GM23338 (cell line): ENCODE measurements around the gene CTXN1. TPM values are rescaled to one million over a fixed set of nuclear protein-coding genes. Genes with fewer than 3 reads are reported as not detected.

Experiments
- ATAC-seq: fragments of 200-7000 bp; cut with Tn5 transposase; 3 replicates; pipeline ENCODE4 v1.9.1; 2020
- DNase-seq: peaks from one replicate; pipeline ENCODE4 v3.0.0-alpha.2; 2015; ENCODE audit warnings: low spot score
- H2AFZ ChIP-seq: fragments of 200-600 bp; sonication (generic); 2 replicates; pipeline ENCODE4 v1.8.0; 2016; ENCODE audit warnings: antibody characterized with exemption, mild to moderate bottlenecking, moderate library complexity
- H3F3A ChIP-seq: fragments of 200-600 bp; sonication (generic); replicated peaks from 2 replicates; pipeline ENCODE4 v1.8.0; 2017; ENCODE audit warnings: antibody characterized with exemption, mixed run types, low read depth
- H3K27ac ChIP-seq: fragments of 200-600 bp; sonication (generic); 2 replicates; pipeline ENCODE4 v1.6.1; 2016; ENCODE audit warnings: low read depth
- H3K27me3 ChIP-seq: fragments of 200-600 bp; sonication (generic); 2 replicates; pipeline ENCODE4 v1.8.0; 2016; ENCODE audit warnings: mild to moderate bottlenecking, mixed run types, moderate library complexity; ENCODE audit not compliant: insufficient read depth
- H3K36me3 ChIP-seq: fragments of 200-600 bp; sonication (generic); 2 replicates; pipeline ENCODE4 v1.8.0; 2016; ENCODE audit warnings: mild to moderate bottlenecking; ENCODE audit not compliant: insufficient read depth
- H3K4me1 ChIP-seq: fragments of 200-600 bp; sonication (generic); 2 replicates; pipeline ENCODE4 v1.8.0; 2016; ENCODE audit warnings: mild to moderate bottlenecking, moderate library complexity; ENCODE audit not compliant: insufficient read depth
- H3K4me2 ChIP-seq: fragments of 200-600 bp; sonication (generic); 2 replicates; pipeline ENCODE4 v1.7.1; 2017; ENCODE audit warnings: mixed run types
- H3K4me3 ChIP-seq: fragments of 200-600 bp; sonication (generic); 2 replicates; pipeline ENCODE4 v1.6.1; 2016; ENCODE audit warnings: mixed run types
- H3K79me2 ChIP-seq: fragments of 200-600 bp; sonication (generic); replicated peaks from 2 replicates; pipeline ENCODE4 v1.8.0; 2017; ENCODE audit warnings: mild to moderate bottlenecking; ENCODE audit not compliant: insufficient read depth
- H3K9me2 ChIP-seq: fragments of 200-600 bp; sonication (generic); 2 replicates; pipeline ENCODE4 v1.8.0; 2017; ENCODE audit not compliant: insufficient read depth
- H4K20me1 ChIP-seq: fragments of 200-600 bp; sonication (generic); replicated peaks from 2 replicates; pipeline ENCODE4 v1.8.0; 2017; ENCODE audit warnings: mild to moderate bottlenecking; ENCODE audit not compliant: insufficient read depth
- H3K27ac Mint-ChIP-seq: 2 replicates; pipeline ENCODE4 v1.8.0; 2020; ENCODE audit warnings: inconsistent platforms, mild to moderate bottlenecking, moderate library complexity, mixed read lengths
- H3K27me3 Mint-ChIP-seq: 3 replicates; pipeline ENCODE4 v1.8.0; 2022; ENCODE audit warnings: low read depth, mild to moderate bottlenecking, moderate library complexity, mixed read lengths, inconsistent platforms; ENCODE audit not compliant: insufficient read depth, poor library complexity
- H3K36me3 Mint-ChIP-seq: 3 replicates; pipeline ENCODE4 v1.8.0; 2021; ENCODE audit warnings: low read depth, mild to moderate bottlenecking, inconsistent platforms, moderate library complexity, mixed read lengths
- H3K4me1 Mint-ChIP-seq: 3 replicates; pipeline ENCODE4 v1.8.0; 2020; ENCODE audit warnings: mild to moderate bottlenecking, inconsistent platforms, mixed read lengths
- H3K4me3 Mint-ChIP-seq: 3 replicates; pipeline ENCODE4 v1.8.0; 2021; ENCODE audit warnings: moderate library complexity, mild to moderate bottlenecking, inconsistent platforms, mixed read lengths
- H3K9me3 Mint-ChIP-seq: 3 replicates; pipeline ENCODE4 v1.8.0; 2020; ENCODE audit warnings: moderate library complexity, mild to moderate bottlenecking, inconsistent platforms, mixed read lengths
- CREB1 ChIP-seq: fragments of 250-450 bp; sonication (Bioruptor Pico); IDR thresholded peaks from 2 replicates; pipeline ENCODE4 v1.5.0; 2020; ENCODE audit warnings: low read depth, mild to moderate bottlenecking, moderate library complexity
- EZH2 ChIP-seq: fragments of 200-600 bp; sonication (generic); IDR thresholded peaks from one replicate; pipeline ENCODE4 v1.8.0; 2017; ENCODE audit warnings: antibody characterized with exemption, mild to moderate bottlenecking, low read depth; ENCODE audit not compliant: unreplicated experiment
- EZH2phosphoT487 ChIP-seq: fragments of 200-600 bp; sonication (generic); IDR thresholded peaks from one replicate; pipeline ENCODE4 v1.8.1; 2018; ENCODE audit warnings: antibody characterized with exemption; ENCODE audit not compliant: unreplicated experiment
- JUNB ChIP-seq: IDR thresholded peaks from one replicate; pipeline ENCODE4 v1.6.1; 2016; ENCODE audit warnings: antibody characterized with exemption; ENCODE audit not compliant: unreplicated experiment
- NANOG ChIP-seq: IDR thresholded peaks from 2 replicates; pipeline ENCODE4 v1.6.1; 2016; ENCODE audit warnings: antibody characterized with exemption, borderline replicate concordance
- POLR2AphosphoS5 ChIP-seq: IDR thresholded peaks from 2 replicates; pipeline ENCODE4 v1.6.1; 2016; ENCODE audit warnings: antibody characterized with exemption, low read depth
- STAT1 ChIP-seq: IDR thresholded peaks from one replicate; pipeline ENCODE4 v1.6.1; 2016; ENCODE audit warnings: antibody characterized with exemption; ENCODE audit not compliant: unreplicated experiment
- ZNF114 ChIP-seq: fragments of 250-450 bp; sonication (Bioruptor Pico); IDR thresholded peaks from 2 replicates; pipeline ENCODE4 v1.5.0; 2020; ENCODE audit warnings: mild to moderate bottlenecking, moderate library complexity
- ZNF331 ChIP-seq: fragments of 250-450 bp; sonication (Bioruptor Pico); IDR thresholded peaks from 2 replicates; pipeline ENCODE4 v1.5.0; 2020; ENCODE audit warnings: low read depth, mild to moderate bottlenecking, moderate library complexity
- polyA plus RNA-seq: library from polyadenylated mRNA; unstranded; fragments of >200 nt; fragmentation: Nextera tagmentation; extraction: Ambion mirVana; gene quantifications from 2 replicates; pipeline ENCODE4 v1.2.1, GENCODE V29; 2016
- total RNA-seq: library from RNA; depleted of rRNA; stranded (reverse); fragments of >200 nt; shearing (Covaris generic); gene quantifications from 2 replicates; pipeline ENCODE4 v1.2.3, GENCODE V29; 2014
- TF ChIP-seq, protein P1 (sequence below): IDR thresholded peaks from one replicate; pipeline ENCODE4 v1.6.1; 2018; ENCODE audit warnings: antibody characterized with exemption; ENCODE audit not compliant: unreplicated experiment
- TF ChIP-seq, protein P2 (sequence below): IDR thresholded peaks from 2 replicates; pipeline ENCODE4 v1.6.1; 2016; ENCODE audit warnings: antibody characterized with exemption
- TF ChIP-seq, protein P3 (sequence below): fragments of 250-450 bp; sonication (Bioruptor Pico); IDR thresholded peaks from 2 replicates; pipeline ENCODE4 v1.5.0; 2020; ENCODE audit warnings: mild to moderate bottlenecking, moderate library complexity
- TF ChIP-seq, protein P4 (sequence below), 2 experiments: fragments of 200-600 bp in 1 of 2; sonication (generic) in 1 of 2; conservative IDR thresholded peaks; 2 replicates each; pipeline versions ENCODE4 v1.5.1 to v1.6.1; 2016 to 2017; ENCODE audit warnings: antibody characterized with exemption in 2 of 2, low read depth in 2 of 2, mild to moderate bottlenecking in 2 of 2, moderate library complexity in 1 of 2

CTXN1 gene
- total and polyA plus RNA-seq, 2 experiments from 2014 or later = 22.5 to 52.4 TPM

GRCh38 chr19:7922836-7923195 lies 3.1 kb downstream of the CTXN1 start:
- Histone ChIP-seq H2AFZ (no peak overlapping the region), H3K4me3 (no peak overlapping the region), H3K9me2 (no peaks in the 10 kb centered on the region), H3K27ac (no peak overlapping the region), H4K20me1 (peaks cover 9% of the 10 kb centered on the region; the same call in 1 of the 2 replicates), H3K4me2 (no peak overlapping the region), H3F3A (peaks cover 34% of the 10 kb centered on the region), H3K27me3 (peaks cover 15% of the 10 kb centered on the region), H3K4me1 (peaks cover 4% of the 10 kb centered on the region; the same call in 1 of the 2 replicates), H3K79me2 (no peaks in the 10 kb centered on the region), H3K36me3 (no peaks in the 10 kb centered on the region)
- Mint-ChIP-seq H3K4me3 (no peak overlapping the region), H3K9me3 (no peaks in the 10 kb centered on the region), H3K36me3 (peaks cover 14% of the 10 kb centered on the region; the same call in 1 of the 3 replicates), H3K27me3 (peaks cover 33% of the 10 kb centered on the region), H3K4me1 (peaks cover 13% of the 10 kb centered on the region; the same call in 2 of the 3 replicates), H3K27ac (no peak overlapping the region)
- TF ChIP-seq ZNF114 (CRISPR knock-in tag) = no peak
- no peak for TF ChIP-seq JUNB
- no peak for TF ChIP-seq POLR2AphosphoS5
- TF ChIP-seq EZH2phosphoT487 = no peak
- no peak for TF ChIP-seq ZNF331 (CRISPR knock-in tag)
- TF ChIP-seq, protein P1, sequence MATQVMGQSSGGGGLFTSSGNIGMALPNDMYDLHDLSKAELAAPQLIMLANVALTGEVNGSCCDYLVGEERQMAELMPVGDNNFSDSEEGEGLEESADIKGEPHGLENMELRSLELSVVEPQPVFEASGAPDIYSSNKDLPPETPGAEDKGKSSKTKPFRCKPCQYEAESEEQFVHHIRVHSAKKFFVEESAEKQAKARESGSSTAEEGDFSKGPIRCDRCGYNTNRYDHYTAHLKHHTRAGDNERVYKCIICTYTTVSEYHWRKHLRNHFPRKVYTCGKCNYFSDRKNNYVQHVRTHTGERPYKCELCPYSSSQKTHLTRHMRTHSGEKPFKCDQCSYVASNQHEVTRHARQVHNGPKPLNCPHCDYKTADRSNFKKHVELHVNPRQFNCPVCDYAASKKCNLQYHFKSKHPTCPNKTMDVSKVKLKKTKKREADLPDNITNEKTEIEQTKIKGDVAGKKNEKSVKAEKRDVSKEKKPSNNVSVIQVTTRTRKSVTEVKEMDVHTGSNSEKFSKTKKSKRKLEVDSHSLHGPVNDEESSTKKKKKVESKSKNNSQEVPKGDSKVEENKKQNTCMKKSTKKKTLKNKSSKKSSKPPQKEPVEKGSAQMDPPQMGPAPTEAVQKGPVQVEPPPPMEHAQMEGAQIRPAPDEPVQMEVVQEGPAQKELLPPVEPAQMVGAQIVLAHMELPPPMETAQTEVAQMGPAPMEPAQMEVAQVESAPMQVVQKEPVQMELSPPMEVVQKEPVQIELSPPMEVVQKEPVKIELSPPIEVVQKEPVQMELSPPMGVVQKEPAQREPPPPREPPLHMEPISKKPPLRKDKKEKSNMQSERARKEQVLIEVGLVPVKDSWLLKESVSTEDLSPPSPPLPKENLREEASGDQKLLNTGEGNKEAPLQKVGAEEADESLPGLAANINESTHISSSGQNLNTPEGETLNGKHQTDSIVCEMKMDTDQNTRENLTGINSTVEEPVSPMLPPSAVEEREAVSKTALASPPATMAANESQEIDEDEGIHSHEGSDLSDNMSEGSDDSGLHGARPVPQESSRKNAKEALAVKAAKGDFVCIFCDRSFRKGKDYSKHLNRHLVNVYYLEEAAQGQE = no peak
- no peak for TF ChIP-seq STAT1
- TF ChIP-seq, protein P2, sequence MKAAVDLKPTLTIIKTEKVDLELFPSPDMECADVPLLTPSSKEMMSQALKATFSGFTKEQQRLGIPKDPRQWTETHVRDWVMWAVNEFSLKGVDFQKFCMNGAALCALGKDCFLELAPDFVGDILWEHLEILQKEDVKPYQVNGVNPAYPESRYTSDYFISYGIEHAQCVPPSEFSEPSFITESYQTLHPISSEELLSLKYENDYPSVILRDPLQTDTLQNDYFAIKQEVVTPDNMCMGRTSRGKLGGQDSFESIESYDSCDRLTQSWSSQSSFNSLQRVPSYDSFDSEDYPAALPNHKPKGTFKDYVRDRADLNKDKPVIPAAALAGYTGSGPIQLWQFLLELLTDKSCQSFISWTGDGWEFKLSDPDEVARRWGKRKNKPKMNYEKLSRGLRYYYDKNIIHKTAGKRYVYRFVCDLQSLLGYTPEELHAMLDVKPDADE = no peak
- TF ChIP-seq, protein P3, sequence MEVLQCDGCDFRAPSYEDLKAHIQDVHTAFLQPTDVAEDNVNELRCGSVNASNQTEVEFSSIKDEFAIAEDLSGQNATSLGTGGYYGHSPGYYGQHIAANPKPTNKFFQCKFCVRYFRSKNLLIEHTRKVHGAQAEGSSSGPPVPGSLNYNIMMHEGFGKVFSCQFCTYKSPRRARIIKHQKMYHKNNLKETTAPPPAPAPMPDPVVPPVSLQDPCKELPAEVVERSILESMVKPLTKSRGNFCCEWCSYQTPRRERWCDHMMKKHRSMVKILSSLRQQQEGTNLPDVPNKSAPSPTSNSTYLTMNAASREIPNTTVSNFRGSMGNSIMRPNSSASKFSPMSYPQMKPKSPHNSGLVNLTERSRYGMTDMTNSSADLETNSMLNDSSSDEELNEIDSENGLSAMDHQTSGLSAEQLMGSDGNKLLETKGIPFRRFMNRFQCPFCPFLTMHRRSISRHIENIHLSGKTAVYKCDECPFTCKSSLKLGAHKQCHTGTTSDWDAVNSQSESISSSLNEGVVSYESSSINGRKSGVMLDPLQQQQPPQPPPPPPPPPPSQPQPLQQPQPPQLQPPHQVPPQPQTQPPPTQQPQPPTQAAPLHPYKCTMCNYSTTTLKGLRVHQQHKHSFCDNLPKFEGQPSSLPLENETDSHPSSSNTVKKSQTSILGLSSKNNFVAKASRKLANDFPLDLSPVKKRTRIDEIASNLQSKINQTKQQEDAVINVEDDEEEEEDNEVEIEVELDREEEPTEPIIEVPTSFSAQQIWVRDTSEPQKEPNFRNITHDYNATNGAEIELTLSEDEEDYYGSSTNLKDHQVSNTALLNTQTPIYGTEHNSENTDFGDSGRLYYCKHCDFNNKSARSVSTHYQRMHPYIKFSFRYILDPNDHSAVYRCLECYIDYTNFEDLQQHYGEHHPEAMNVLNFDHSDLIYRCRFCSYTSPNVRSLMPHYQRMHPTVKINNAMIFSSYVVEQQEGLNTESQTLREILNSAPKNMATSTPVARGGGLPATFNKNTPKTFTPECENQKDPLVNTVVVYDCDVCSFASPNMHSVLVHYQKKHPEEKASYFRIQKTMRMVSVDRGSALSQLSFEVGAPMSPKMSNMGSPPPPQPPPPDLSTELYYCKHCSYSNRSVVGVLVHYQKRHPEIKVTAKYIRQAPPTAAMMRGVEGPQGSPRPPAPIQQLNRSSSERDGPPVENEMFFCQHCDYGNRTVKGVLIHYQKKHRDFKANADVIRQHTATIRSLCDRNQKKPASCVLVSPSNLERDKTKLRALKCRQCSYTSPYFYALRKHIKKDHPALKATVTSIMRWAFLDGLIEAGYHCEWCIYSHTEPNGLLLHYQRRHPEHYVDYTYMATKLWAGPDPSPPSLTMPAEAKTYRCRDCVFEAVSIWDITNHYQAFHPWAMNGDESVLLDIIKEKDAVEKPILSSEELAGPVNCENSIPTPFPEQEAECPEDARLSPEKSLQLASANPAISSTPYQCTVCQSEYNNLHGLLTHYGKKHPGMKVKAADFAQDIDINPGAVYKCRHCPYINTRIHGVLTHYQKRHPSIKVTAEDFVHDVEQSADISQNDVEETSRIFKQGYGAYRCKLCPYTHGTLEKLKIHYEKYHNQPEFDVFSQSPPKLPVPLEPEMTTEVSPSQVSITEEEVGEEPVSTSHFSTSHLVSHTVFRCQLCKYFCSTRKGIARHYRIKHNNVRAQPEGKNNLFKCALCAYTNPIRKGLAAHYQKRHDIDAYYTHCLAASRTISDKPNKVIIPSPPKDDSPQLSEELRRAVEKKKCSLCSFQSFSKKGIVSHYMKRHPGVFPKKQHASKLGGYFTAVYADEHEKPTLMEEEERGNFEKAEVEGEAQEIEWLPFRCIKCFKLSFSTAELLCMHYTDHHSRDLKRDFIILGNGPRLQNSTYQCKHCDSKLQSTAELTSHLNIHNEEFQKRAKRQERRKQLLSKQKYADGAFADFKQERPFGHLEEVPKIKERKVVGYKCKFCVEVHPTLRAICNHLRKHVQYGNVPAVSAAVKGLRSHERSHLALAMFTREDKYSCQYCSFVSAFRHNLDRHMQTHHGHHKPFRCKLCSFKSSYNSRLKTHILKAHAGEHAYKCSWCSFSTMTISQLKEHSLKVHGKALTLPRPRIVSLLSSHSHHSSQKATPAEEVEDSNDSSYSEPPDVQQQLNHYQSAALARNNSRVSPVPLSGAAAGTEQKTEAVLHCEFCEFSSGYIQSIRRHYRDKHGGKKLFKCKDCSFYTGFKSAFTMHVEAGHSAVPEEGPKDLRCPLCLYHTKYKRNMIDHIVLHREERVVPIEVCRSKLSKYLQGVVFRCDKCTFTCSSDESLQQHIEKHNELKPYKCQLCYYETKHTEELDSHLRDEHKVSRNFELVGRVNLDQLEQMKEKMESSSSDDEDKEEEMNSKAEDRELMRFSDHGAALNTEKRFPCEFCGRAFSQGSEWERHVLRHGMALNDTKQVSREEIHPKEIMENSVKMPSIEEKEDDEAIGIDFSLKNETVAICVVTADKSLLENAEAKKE (CRISPR knock-in tag) = no peak
- TF ChIP-seq, protein P4, sequence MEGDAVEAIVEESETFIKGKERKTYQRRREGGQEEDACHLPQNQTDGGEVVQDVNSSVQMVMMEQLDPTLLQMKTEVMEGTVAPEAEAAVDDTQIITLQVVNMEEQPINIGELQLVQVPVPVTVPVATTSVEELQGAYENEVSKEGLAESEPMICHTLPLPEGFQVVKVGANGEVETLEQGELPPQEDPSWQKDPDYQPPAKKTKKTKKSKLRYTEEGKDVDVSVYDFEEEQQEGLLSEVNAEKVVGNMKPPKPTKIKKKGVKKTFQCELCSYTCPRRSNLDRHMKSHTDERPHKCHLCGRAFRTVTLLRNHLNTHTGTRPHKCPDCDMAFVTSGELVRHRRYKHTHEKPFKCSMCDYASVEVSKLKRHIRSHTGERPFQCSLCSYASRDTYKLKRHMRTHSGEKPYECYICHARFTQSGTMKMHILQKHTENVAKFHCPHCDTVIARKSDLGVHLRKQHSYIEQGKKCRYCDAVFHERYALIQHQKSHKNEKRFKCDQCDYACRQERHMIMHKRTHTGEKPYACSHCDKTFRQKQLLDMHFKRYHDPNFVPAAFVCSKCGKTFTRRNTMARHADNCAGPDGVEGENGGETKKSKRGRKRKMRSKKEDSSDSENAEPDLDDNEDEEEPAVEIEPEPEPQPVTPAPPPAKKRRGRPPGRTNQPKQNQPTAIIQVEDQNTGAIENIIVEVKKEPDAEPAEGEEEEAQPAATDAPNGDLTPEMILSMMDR (conservative IDR thresholded peaks at IDR 0.05; ENCODE audit: low read depth in 2 of 2) = no peak
- no peak for TF ChIP-seq EZH2
- TF ChIP-seq NANOG = no peak
- TF ChIP-seq CREB1 (CRISPR knock-in tag) = no peak
- ATAC-seq = no peak
- no peak for DNase-seq
